Lower leg skin (tissue), 3 donors: ENCODE results near the gene MAPK14.

Source experiments
- CTCF ChIP-seq, 3 donors: fragments of 450-650 bp; IDR thresholded peaks; one replicate each; pipeline ENCODE4 v1.5.1; 2016; ENCODE audit warnings: antibody characterized with exemption in 3 of 3, mild to moderate bottlenecking in 3 of 3, moderate library complexity in 2 of 3
- POLR2A ChIP-seq, 2 donors: fragments of 450-650 bp; IDR thresholded peaks; one replicate each; pipeline ENCODE4 v1.6.1; 2016 to 2017; ENCODE audit warnings: antibody characterized with exemption in 2 of 2, mild to moderate bottlenecking in 1 of 2, moderate library complexity in 1 of 2

- TF ChIP-seq CTCF (IDR thresholded peaks at IDR 0.05): no peak
- TF ChIP-seq POLR2A (IDR thresholded peaks at IDR 0.05): no peak
Measured at GRCh38 chr6:36062247-36062646, 34.6 kb downstream of the MAPK14 start.
